Adrenal gland (tissue), 5 donors: ENCODE data around the gene STING1.
"Not testable (repeated sequence)": the region's sequence is repeated elsewhere in the genome, so short reads cannot be mapped to it uniquely, and the experiment has no call there.

Experiments
- CTCF ChIP-seq, 6 experiments: fragments of 450-650 bp in 4 of 6; fragments of 200-600 bp in 2 of 6; sonication (generic) in 1 of 6; IDR thresholded peaks; 1 replicate in 5 of 6; 2 replicates in 1 of 6; pipeline versions ENCODE4 v1.5.1 to v1.8.0; 2016 to 2021; ENCODE audit warnings: antibody characterized with exemption in 6 of 6, mild to moderate bottlenecking in 2 of 6, moderate library complexity in 1 of 6
- POLR2A ChIP-seq, 2 donors: fragments of 450-650 bp; IDR thresholded peaks; one replicate each; pipeline ENCODE4 v1.6.1; 2017; ENCODE audit warnings: antibody characterized with exemption in 2 of 2, mild to moderate bottlenecking in 2 of 2, moderate library complexity in 1 of 2
- donor health status: DM: no; HTN: no; CAD: no.

- TF ChIP-seq CTCF, POLR2A (IDR thresholded peaks at IDR 0.05): not testable (repeated sequence)
Observed at GRCh38 chr5:139479729-139480128, 2.8 kb downstream of the STING1 start.
